Fibroblast of skin of right biceps (primary cell): ENCODE measurements around the gene MAGEA2.
"Not testable (repeated sequence)": the region's sequence is repeated elsewhere in the genome, so short reads cannot be mapped to it uniquely, and the experiment has no call there.

Experiments used
- DNase-seq: peaks from one replicate; pipeline ENCODE4 v3.0.0-alpha.2; 2013

MAGEA2 gene

DNA sequence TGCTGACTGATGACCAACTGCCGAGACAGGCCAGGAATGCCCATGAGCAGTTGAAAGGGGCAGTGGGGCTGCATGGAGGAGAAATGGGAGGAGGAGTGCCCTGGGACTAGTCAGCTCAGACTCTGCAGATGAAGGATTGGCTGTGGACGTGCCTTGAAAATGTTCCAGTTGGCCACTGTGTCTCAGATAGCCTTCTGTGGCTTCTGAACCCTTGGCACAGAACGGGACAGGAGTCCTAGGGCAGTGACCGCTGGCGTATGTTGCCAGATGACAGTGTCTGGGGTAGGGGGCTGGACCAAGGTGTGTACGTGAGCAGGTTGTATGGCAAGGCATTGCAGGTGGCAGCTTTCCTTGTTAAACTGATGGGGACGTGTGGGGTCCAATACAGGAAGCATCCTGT is 47.1 kb downstream of the MAGEA2 start:
- not testable (repeated sequence) for DNase-seq

DNA sequence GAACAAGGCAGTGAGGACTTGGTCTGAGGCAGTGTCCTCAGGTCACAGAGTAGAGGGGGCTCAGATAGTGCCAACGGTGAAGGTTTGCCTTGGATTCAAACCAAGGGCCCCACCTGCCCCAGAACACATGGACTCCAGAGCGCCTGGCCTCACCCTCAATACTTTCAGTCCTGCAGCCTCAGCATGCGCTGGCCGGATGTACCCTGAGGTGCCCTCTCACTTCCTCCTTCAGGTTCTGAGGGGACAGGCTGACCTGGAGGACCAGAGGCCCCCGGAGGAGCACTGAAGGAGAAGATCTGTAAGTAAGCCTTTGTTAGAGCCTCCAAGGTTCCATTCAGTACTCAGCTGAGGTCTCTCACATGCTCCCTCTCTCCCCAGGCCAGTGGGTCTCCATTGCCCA is 53.3 kb downstream of the MAGEA2 start:
- DNase-seq = not testable (repeated sequence)
